GM12878 (cell line): Measurements from ENCODE around the gene HCFC1. TPM values are rescaled to one million over a fixed set of nuclear protein-coding genes. Genes with fewer than 3 reads are reported as not detected.

Source experiments
- ATF3 ChIP-seq: IDR thresholded peaks from 2 replicates; pipeline ENCODE4 v1.6.1; 2011; ENCODE audit warnings: low read depth, mild to moderate bottlenecking, low read length, moderate library complexity, borderline replicate concordance; ENCODE audit errors: extremely low read depth
- CHD4 ChIP-seq: fragments of 200-600 bp; sonication (generic); IDR thresholded peaks from 2 replicates; pipeline ENCODE4 v1.6.1; 2016; ENCODE audit warnings: mild to moderate bottlenecking
- CTCF ChIP-seq, 3 experiments: IDR thresholded peaks in 2 of 3; conservative IDR thresholded peaks in 1 of 3; 2 replicates each; pipeline ENCODE4 v1.5.1; 2011; ENCODE audit warnings: low read depth in 3 of 3, low read length in 3 of 3, mild to moderate bottlenecking in 3 of 3, control low read depth in 2 of 3, moderate library complexity in 2 of 3, inconsistent platforms in 1 of 3, mixed read lengths in 1 of 3; ENCODE audit not compliant: control insufficient read depth in 2 of 3, insufficient read depth in 1 of 3; ENCODE audit errors: extremely low read depth in 1 of 3
- EED ChIP-seq: sonication (generic); IDR thresholded peaks from 2 replicates; pipeline ENCODE4 v1.6.1; 2016; ENCODE audit warnings: antibody characterized with exemption, low read depth
- FOS ChIP-seq: IDR thresholded peaks from 3 replicates; pipeline ENCODE4 v1.6.1; 2011; ENCODE audit warnings: borderline replicate concordance; ENCODE audit not compliant: insufficient read length; ENCODE audit errors: extremely low read depth
- FOXK2 ChIP-seq: fragments of 450-650 bp; IDR thresholded peaks from 2 replicates; pipeline ENCODE4 v1.6.1; 2017; ENCODE audit warnings: mild to moderate bottlenecking, moderate library complexity
- IRF3 ChIP-seq: fragments of 450-650 bp; IDR thresholded peaks from 2 replicates; pipeline ENCODE4 v1.6.1; 2014; ENCODE audit warnings: mild to moderate bottlenecking
- JUNB ChIP-seq: IDR thresholded peaks from 2 replicates; pipeline ENCODE4 v1.6.1; 2016; ENCODE audit warnings: antibody characterized with exemption, mild to moderate bottlenecking
- LARP7 ChIP-seq: fragments of 450-650 bp; IDR thresholded peaks from 2 replicates; pipeline ENCODE4 v1.6.1; 2017; ENCODE audit warnings: mild to moderate bottlenecking
- MAX ChIP-seq: IDR thresholded peaks from 2 replicates; pipeline ENCODE4 v1.6.1; 2012; ENCODE audit warnings: low read depth, low read length, improper control_type of control experiment
- POLR2AphosphoS5 ChIP-seq: IDR thresholded peaks from 2 replicates; pipeline ENCODE4 v1.6.1; 2011; ENCODE audit warnings: mild to moderate bottlenecking, low read length, inconsistent platforms
- REST ChIP-seq: IDR thresholded peaks from 2 replicates; pipeline ENCODE4 v1.6.1; 2012; ENCODE audit warnings: mild to moderate bottlenecking, low read depth, low read length
- RFX5 ChIP-seq: IDR thresholded peaks from 2 replicates; pipeline ENCODE4 v1.6.1; 2011; ENCODE audit warnings: low read depth, low read length, improper control_type of control experiment
- SUPT20H ChIP-seq: IDR thresholded peaks from 2 replicates; pipeline ENCODE4 v1.6.1; 2011; ENCODE audit warnings: low read depth, mild to moderate bottlenecking, low read length, moderate library complexity, borderline replicate concordance; ENCODE audit not compliant: control insufficient read depth
- TCF3 ChIP-seq: IDR thresholded peaks from 2 replicates; pipeline ENCODE4 v1.6.1; 2012; ENCODE audit warnings: low read depth, mild to moderate bottlenecking, low read length, borderline replicate concordance; ENCODE audit not compliant: insufficient read depth
- ZBTB4 ChIP-seq: fragments of 450-650 bp; formaldehyde crosslinking; IDR thresholded peaks from 2 replicates; pipeline ENCODE4 v1.4.0; 2022; ENCODE audit warnings: mild to moderate bottlenecking, moderate library complexity
- ZNF274 ChIP-seq: IDR thresholded peaks from one replicate; pipeline ENCODE4 v1.8.0; 2011; ENCODE audit not compliant: insufficient read length, insufficient read depth
- ZNF622 ChIP-seq: fragments of 450-650 bp; IDR thresholded peaks from 2 replicates; pipeline ENCODE4 v1.6.1; 2017; ENCODE audit warnings: mild to moderate bottlenecking, inconsistent platforms
- polyA plus RNA-seq, 11 experiments: library from polyadenylated mRNA; depleted of rRNA in 4 of 11; unstranded in 6 of 11; stranded (reverse) in 5 of 11; fragments of >200 nt; fragmentation: Nextera tagmentation in 4 of 11; fragmentation: Illumina TruSeq in 1 of 11; extraction: Ambion mirVana in 4 of 11; extraction: Trizol in 1 of 11; gene quantifications; 1 replicate in 1 of 11; 2 replicates in 10 of 11; pipeline versions ENCODE4 v1.2.1 to v1.2.3, GENCODE V29; 2011 to 2016; ENCODE audit warnings: inconsistent platforms in 2 of 11, missing spikeins in 2 of 11, low read depth in 1 of 11
- total RNA-seq, 4 experiments: library from RNA; depleted of rRNA in 3 of 4; stranded (reverse); fragments of >200 nt in 3 of 4; fragmentation: Illumina TruSeq in 1 of 4; extraction: Trizol in 1 of 4; gene quantifications; 2 replicates each; pipeline versions ENCODE4 v1.2.1 to v1.2.3, GENCODE V29; 2013 to 2021

Gene HCFC1
- total and polyA plus RNA-seq, 10 of the 15 experiments (the other 5 are each of a cell fraction or from before 2014, with no cell fraction given) = 3.9 to 92.7 (median 23.5) TPM

GRCh38 chrX:153925739-153926551, 45.7 kb downstream of the HCFC1 start, which contains the start of gene ARHGAP4 (continued):
- TF ChIP-seq SUPT20H (no peak), ZNF622 (no peak), ZNF274 (no peak), ATF3 (no peak), REST (no peak), POLR2AphosphoS5 (peak; percentile 80), FOS (no peak), ZBTB4 (CRISPR knock-in tag) (no peak), CTCF (IDR thresholded peaks at IDR 0.05 in 2 of 3, conservative IDR thresholded peaks at IDR 0.05 in 1 of 3; ENCODE audit: control insufficient read depth in 2 of 3, extremely low read depth in 1 of 3, insufficient read depth in 1 of 3, low read depth in 3 of 3, low read length in 3 of 3) (no peak), CHD4 (no peak), EED (no peak), RFX5 (no peak), FOXK2 (no peak), JUNB (no peak), TCF3 (no peak), IRF3 (no peak), MAX (peak; percentile 28), LARP7 (0 out of 2 replicates have a peak, but pooled peaks have one; percentile 88)
